ENCODE data around the gene CPLX1.

Gene CPLX1

GRCh38 chr4:854356-854755 lies 28.4 kb upstream of the CPLX1 start:
- DNase-seq, result no peak

GRCh38 chr4:853416-853781 lies 27.5 kb upstream of the CPLX1 start:
- DNase-seq, result no peak

GRCh38 chr4:851701-852430 lies 25.9 kb upstream of the CPLX1 start:
- no peak for DNase-seq

- no peak for DNase-seq
These were observed 24.5 kb upstream of the CPLX1 start for GRCh38 chr4:850323-850945.

- DNase-seq, result no peak
These were observed 23.7 kb upstream of the CPLX1 start for GRCh38 chr4:849478-850175.

GRCh38 chr4:848803-849477 lies 23.0 kb upstream of the CPLX1 start:
- no peak for DNase-seq

GRCh38 chr4:848307-848691 lies 22.4 kb upstream of the CPLX1 start:
- DNase-seq, result no peak

- peak; percentile 41 for DNase-seq
These were observed 19.9 kb upstream of the CPLX1 start for GRCh38 chr4:845836-846251.

GRCh38 chr4:845233-845835 lies 19.4 kb upstream of the CPLX1 start:
- peak; percentile 73 for DNase-seq

- DNase-seq, result no peak
These were observed 18.9 kb upstream of the CPLX1 start for GRCh38 chr4:844752-845232.

GRCh38 chr4:839675-840443 lies 13.9 kb upstream of the CPLX1 start:
- DNase-seq, result no peak

GRCh38 chr4:837772-838171 lies 11.8 kb upstream of the CPLX1 start:
- no peak for DNase-seq

GRCh38 chr4:836750-837301 lies 10.9 kb upstream of the CPLX1 start:
- no peak for DNase-seq

GRCh38 chr4:836003-836511 lies 10.1 kb upstream of the CPLX1 start:
- no peak for DNase-seq

- DNase-seq, result no peak
These were observed 9.4 kb upstream of the CPLX1 start for GRCh38 chr4:835148-836002.

GRCh38 chr4:834368-835147 lies 8.6 kb upstream of the CPLX1 start:
- no peak for DNase-seq

GRCh38 chr4:833731-834367 lies 7.9 kb upstream of the CPLX1 start:
- no peak for DNase-seq

- DNase-seq, result no peak
These were observed 7.2 kb upstream of the CPLX1 start for GRCh38 chr4:833156-833555.

- DNase-seq, result no peak
These were observed 6.6 kb upstream of the CPLX1 start for GRCh38 chr4:832536-832935.
